ENCODE measurements around the gene ITGA3. TPM values are rescaled to one million over a fixed set of nuclear protein-coding genes. Genes with fewer than 3 reads are reported as not detected.

ITGA3 gene
- total and polyA plus RNA-seq, 2 of the 13 experiments (the other 11 are each of a cell fraction or from before 2014, with no cell fraction given): 0.48 to 0.69 TPM

DNA sequence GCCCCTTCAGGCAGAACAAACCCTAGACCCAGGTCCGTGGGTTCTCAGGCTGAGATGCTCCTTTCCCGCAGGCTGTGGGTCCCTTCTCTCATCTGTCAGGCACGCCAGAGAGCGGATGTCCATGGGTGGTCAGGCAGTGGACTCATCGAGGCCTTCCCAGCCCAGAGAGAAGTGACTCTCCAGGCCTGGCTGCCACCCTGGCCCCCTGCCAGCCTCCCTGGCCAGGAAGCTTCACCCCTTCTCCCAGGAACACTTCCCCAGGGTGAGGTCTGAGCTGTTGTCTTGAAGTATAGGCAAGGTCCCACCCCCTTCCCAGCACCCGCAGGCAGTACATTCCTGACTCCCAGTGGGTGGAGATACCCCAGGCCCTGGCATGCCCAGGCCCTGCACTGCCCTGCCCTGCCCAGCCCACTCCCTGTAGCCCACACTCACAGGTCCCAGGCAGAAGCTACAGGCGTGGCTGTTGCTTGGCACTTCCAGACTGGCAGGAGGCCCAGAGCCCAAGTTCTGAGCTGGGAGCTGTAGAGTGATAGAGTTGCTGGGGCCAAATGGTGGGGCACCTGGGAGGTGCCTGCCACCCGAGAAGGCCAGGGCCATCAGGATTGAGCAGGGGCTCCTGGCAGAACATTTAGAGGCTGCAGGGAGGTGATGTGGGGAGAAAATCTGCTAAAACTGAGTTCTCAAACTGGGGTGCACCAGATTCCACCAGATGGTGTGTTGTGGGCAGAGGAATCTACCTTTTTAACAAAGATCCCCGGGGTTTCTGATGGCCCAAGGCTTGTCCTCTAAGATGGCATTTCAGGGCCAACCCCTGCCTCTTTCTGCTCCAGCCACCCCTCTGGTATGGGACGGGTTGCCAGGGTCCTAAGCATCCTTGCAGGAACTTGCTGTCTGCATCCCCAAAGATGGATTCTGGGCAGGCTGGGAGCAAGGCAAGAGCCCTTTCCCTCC, 6.7 kb downstream of the ITGA3 start:
- FAIRE-seq (no peak), ATAC-seq (no peak), DNase-seq (ENCODE audit: low spot score) (no peak)
- BruUV-seq (replicated peaks): no TSS peak
- WGBS (ENCODE audit: low lambda C conversion rate): 16% methylated on average over 6 of the region's 10 CpGs
- Histone ChIP-seq H3K27me3 (ENCODE audit: control insufficient read depth in 1 of 2, insufficient read depth in 2 of 2, low read length in 2 of 2) (peaks cover 9 to 67% of the 10 kb centered on the region in 2 experiments), H3K27ac (ENCODE audit: extremely low read length, insufficient read depth, low read length) (no peak overlapping the region), H2AFZ (ENCODE audit: low read length) (no peak overlapping the region), H3K9ac (ENCODE audit: insufficient read depth, low read depth, low read length) (no peak overlapping the region), H3K36me3 (replicated peaks in 1 of 2; ENCODE audit: control insufficient read depth in 1 of 2, insufficient read depth in 2 of 2, low read length in 2 of 2) (no peaks in the 10 kb centered on the region), H3K9me3 (ENCODE audit: low read length) (no peaks in the 10 kb centered on the region), H3K4me2 (ENCODE audit: low read depth, low read length) (no peak overlapping the region), H3K4me1 (ENCODE audit: insufficient read depth, low read length) (peaks cover 20% of the 10 kb centered on the region), H4K20me1 (ENCODE audit: insufficient read depth, low read length) (no peaks in the 10 kb centered on the region), H3K4me3 (replicated peaks in 1 of 3; ENCODE audit: insufficient read depth in 1 of 3, low read depth in 2 of 3, low read length in 3 of 3) (no peak overlapping the region), H3K79me2 (ENCODE audit: insufficient read depth, low read length) (no peaks in the 10 kb centered on the region)
- intact Hi-C loops (cut with micrococcal nuclease; ENCODE audit: unreplicated experiment): no loop called here
- in situ Hi-C loops (cut with HindIII; ENCODE audit: extremely low pct_ligation_motif_present, low pct_unique_long_range_greater_than_20kb): no loop called here
- ChIA-PET CTCF (ENCODE audit: low intra/inter-chr PET ratio, low total read pairs) (no interaction called here), POLR2A (no interaction called here)
- no peak for TF ChIP-seq ETV5 (CRISPR knock-in tag; IDR thresholded peaks at IDR 0.05; ENCODE audit: borderline replicate concordance)
- TF ChIP-seq NCOR1 (IDR thresholded peaks at IDR 0.05; ENCODE audit: borderline replicate concordance, low read length): no peak
- TF ChIP-seq RBAK (CRISPR knock-in tag; IDR thresholded peaks at IDR 0.05): no peak
- TF ChIP-seq, protein P1, sequence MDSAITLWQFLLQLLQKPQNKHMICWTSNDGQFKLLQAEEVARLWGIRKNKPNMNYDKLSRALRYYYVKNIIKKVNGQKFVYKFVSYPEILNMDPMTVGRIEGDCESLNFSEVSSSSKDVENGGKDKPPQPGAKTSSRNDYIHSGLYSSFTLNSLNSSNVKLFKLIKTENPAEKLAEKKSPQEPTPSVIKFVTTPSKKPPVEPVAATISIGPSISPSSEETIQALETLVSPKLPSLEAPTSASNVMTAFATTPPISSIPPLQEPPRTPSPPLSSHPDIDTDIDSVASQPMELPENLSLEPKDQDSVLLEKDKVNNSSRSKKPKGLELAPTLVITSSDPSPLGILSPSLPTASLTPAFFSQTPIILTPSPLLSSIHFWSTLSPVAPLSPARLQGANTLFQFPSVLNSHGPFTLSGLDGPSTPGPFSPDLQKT (CRISPR knock-in tag; IDR thresholded peaks at IDR 0.05; ENCODE audit: borderline replicate concordance): no peak
- TF ChIP-seq, protein P2, sequence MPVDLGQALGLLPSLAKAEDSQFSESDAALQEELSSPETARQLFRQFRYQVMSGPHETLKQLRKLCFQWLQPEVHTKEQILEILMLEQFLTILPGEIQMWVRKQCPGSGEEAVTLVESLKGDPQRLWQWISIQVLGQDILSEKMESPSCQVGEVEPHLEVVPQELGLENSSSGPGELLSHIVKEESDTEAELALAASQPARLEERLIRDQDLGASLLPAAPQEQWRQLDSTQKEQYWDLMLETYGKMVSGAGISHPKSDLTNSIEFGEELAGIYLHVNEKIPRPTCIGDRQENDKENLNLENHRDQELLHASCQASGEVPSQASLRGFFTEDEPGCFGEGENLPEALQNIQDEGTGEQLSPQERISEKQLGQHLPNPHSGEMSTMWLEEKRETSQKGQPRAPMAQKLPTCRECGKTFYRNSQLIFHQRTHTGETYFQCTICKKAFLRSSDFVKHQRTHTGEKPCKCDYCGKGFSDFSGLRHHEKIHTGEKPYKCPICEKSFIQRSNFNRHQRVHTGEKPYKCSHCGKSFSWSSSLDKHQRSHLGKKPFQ (CRISPR knock-in tag; IDR thresholded peaks at IDR 0.05; ENCODE audit: insufficient replicate concordance): no peak
- no peak for TF ChIP-seq FOXK2 (IDR thresholded peaks at IDR 0.05)
- no peak for TF ChIP-seq MAFK (conservative IDR thresholded peaks at IDR 0.05 in 1 of 2, IDR thresholded peaks at IDR 0.05 in 1 of 2; ENCODE audit: low read length in 2 of 2)
- TF ChIP-seq RXRA (CRISPR knock-in tag; IDR thresholded peaks at IDR 0.05): no peak
